Activated CD4-positive, alpha-beta T cell treated with anti-CD3 and anti-CD28 coated beads, Interleukin-2, amount 10 ng/mL, durations not matched to agents 24 days and 14 days (primary cell): ENCODE results near the gene AP1G2. TPM values are rescaled to one million over a fixed set of nuclear protein-coding genes. Genes with fewer than 3 reads are reported as not detected.
"Not testable (repeated sequence)": the region's sequence is repeated elsewhere in the genome, so short reads cannot be mapped to it uniquely, and the experiment has no call there.

Source experiments
- DNase-seq: peaks from one replicate; pipeline ENCODE4 v3.0.0; 2022
- H3K27ac Mint-ChIP-seq: one replicate; pipeline ENCODE4 v1.8.0; 2022; ENCODE audit warnings: mild to moderate bottlenecking, mixed read lengths
- H3K27me3 Mint-ChIP-seq: one replicate; pipeline ENCODE4 v1.8.0; 2022; ENCODE audit warnings: mixed read lengths
- H3K36me3 Mint-ChIP-seq: one replicate; pipeline ENCODE4 v1.8.0; 2022; ENCODE audit warnings: low read depth, mild to moderate bottlenecking, mixed read lengths
- H3K4me1 Mint-ChIP-seq: one replicate; pipeline ENCODE4 v1.8.0; 2021; ENCODE audit warnings: mixed read lengths
- H3K4me3 Mint-ChIP-seq: one replicate; pipeline ENCODE4 v1.8.0; 2022; ENCODE audit warnings: mild to moderate bottlenecking, moderate library complexity, mixed read lengths
- H3K9me3 Mint-ChIP-seq: one replicate; pipeline ENCODE4 v1.8.0; 2021; ENCODE audit warnings: mixed read lengths
- intact Hi-C: fragments of 100-400 bp; cut with micrococcal nuclease; formaldehyde crosslinking; loops from one replicate; pipeline ENCODE4 v1.15.1; 2023
- total RNA-seq: library from RNA; stranded (reverse); gene quantifications from 2 replicates; pipeline ENCODE4 v1.2.3, GENCODE V29; 2022

AP1G2 gene
- 135 and 142 TPM in 2 replicates for total RNA-seq

GRCh38 chr14:23567186-23568020 lies at the start of gene AP1G2:
AP1G2 (minus strand) TSS chr14:23567791; CDS start chr14:23567314, 477 bp downstream.
- Mint-ChIP-seq H3K27me3 (peaks cover under 1% of the 10 kb centered on the region), H3K36me3 (peaks cover 36% of the 10 kb centered on the region), H3K4me3 (peak within 1 kb of the TSS; percentile 99), H3K9me3 (no peaks in the 10 kb centered on the region), H3K27ac (peak within 1 kb of the TSS; percentile 98), H3K4me1 (peaks cover 35% of the 10 kb centered on the region)
- DNase-seq: peak; percentile 97
- intact Hi-C loops: loop anchor here (2.0 to 10.0 kb wide), 2 partner anchors 17 to 877 kb away; partner anchors contain the start of genes SDR39U1 and ZFHX2

- H3K4me1 Mint-ChIP-seq: peaks cover 6% of the 10 kb centered on the region
- peaks cover 2% of the 10 kb centered on the region for H3K27me3 Mint-ChIP-seq
- H3K27ac Mint-ChIP-seq: no peak overlapping the region
- intact Hi-C loops: no loop called here
- no peaks in the 10 kb centered on the region for H3K9me3 Mint-ChIP-seq
- no peak overlapping the region for H3K4me3 Mint-ChIP-seq
- H3K36me3 Mint-ChIP-seq: no peaks in the 10 kb centered on the region
- no peak for DNase-seq
Measured at GRCh38 chr14:23615856-23616255, 48.3 kb upstream of the AP1G2 start.

- intact Hi-C loops: no loop called here
- DNase-seq: no peak
- H3K36me3 Mint-ChIP-seq: peaks cover 1% of the 10 kb centered on the region
- no peaks in the 10 kb centered on the region for H3K27me3 Mint-ChIP-seq
- H3K4me1 Mint-ChIP-seq: peaks cover 16% of the 10 kb centered on the region
- no peak overlapping the region for H3K4me3 Mint-ChIP-seq
- no peak overlapping the region for H3K27ac Mint-ChIP-seq
- no peaks in the 10 kb centered on the region for H3K9me3 Mint-ChIP-seq
Measured at GRCh38 chr14:23614395-23614828, 46.8 kb upstream of the AP1G2 start.

- no peak overlapping the region for H3K27ac Mint-ChIP-seq
- peaks cover 19% of the 10 kb centered on the region for H3K4me1 Mint-ChIP-seq
- no peak for DNase-seq
- intact Hi-C loops: no loop called here
- H3K9me3 Mint-ChIP-seq: peaks cover 9% of the 10 kb centered on the region
- no peak overlapping the region for H3K4me3 Mint-ChIP-seq
- H3K27me3 Mint-ChIP-seq: no peaks in the 10 kb centered on the region
- H3K36me3 Mint-ChIP-seq: peaks cover 7% of the 10 kb centered on the region
Measured at GRCh38 chr14:23613242-23614070, 45.9 kb upstream of the AP1G2 start.

GRCh38 chr14:23612802-23613201 lies 45.2 kb upstream of the AP1G2 start:
- peaks cover 10% of the 10 kb centered on the region for H3K9me3 Mint-ChIP-seq
- peaks cover 19% of the 10 kb centered on the region for H3K4me1 Mint-ChIP-seq
- DNase-seq: no peak
- H3K4me3 Mint-ChIP-seq: no peak overlapping the region
- intact Hi-C loops: no loop called here
- no peaks in the 10 kb centered on the region for H3K27me3 Mint-ChIP-seq
- H3K36me3 Mint-ChIP-seq: peaks cover 7% of the 10 kb centered on the region
- no peak overlapping the region for H3K27ac Mint-ChIP-seq

GRCh38 chr14:23612354-23612732 lies 44.8 kb upstream of the AP1G2 start:
- Mint-ChIP-seq H3K9me3 (peaks cover 10% of the 10 kb centered on the region), H3K27me3 (no peaks in the 10 kb centered on the region), H3K4me1 (peaks cover 20% of the 10 kb centered on the region), H3K27ac (peak overlapping the region; percentile 2), H3K36me3 (peaks cover 7% of the 10 kb centered on the region), H3K4me3 (no peak overlapping the region)
- intact Hi-C loops: no loop called here
- DNase-seq: no peak

GRCh38 chr14:23610815-23611289 lies 43.3 kb upstream of the AP1G2 start:
- peaks cover 10% of the 10 kb centered on the region for H3K9me3 Mint-ChIP-seq
- no peak overlapping the region for H3K4me3 Mint-ChIP-seq

GRCh38 chr14:23610090-23610814 lies 42.7 kb upstream of the AP1G2 start:
- intact Hi-C loops: no loop called here
- Mint-ChIP-seq H3K9me3 (peaks cover 10% of the 10 kb centered on the region), H3K27ac (peak overlapping the region; percentile 81), H3K4me1 (peaks cover 32% of the 10 kb centered on the region), H3K27me3 (no peaks in the 10 kb centered on the region), H3K4me3 (peak overlapping the region; percentile 42), H3K36me3 (peaks cover 7% of the 10 kb centered on the region)
- DNase-seq: peak; percentile 72

More at GRCh38 chr14:23610815-23611289, 43.3 kb upstream of the AP1G2 start:
- peak overlapping the region; percentile 81 for H3K27ac Mint-ChIP-seq
- no peak for DNase-seq
- no peaks in the 10 kb centered on the region for H3K27me3 Mint-ChIP-seq
- intact Hi-C loops: no loop called here
- H3K36me3 Mint-ChIP-seq: peaks cover 7% of the 10 kb centered on the region
- H3K4me1 Mint-ChIP-seq: peaks cover 27% of the 10 kb centered on the region

GRCh38 chr14:23609411-23610089 lies 42.0 kb upstream of the AP1G2 start:
- H3K36me3 Mint-ChIP-seq, intact Hi-C loops, DNase-seq, H3K9me3 Mint-ChIP-seq, H3K4me3 Mint-ChIP-seq, H3K27me3 Mint-ChIP-seq: not testable (repeated sequence)
- peaks cover 32% of the 10 kb centered on the region for H3K4me1 Mint-ChIP-seq
- H3K27ac Mint-ChIP-seq: peak overlapping the region; percentile 81

GRCh38 chr14:23609001-23609400 lies 41.4 kb upstream of the AP1G2 start:
- intact Hi-C loops: no loop called here
- peaks cover 7% of the 10 kb centered on the region for H3K36me3 Mint-ChIP-seq
- DNase-seq: no peak
- H3K9me3 Mint-ChIP-seq: peaks cover 10% of the 10 kb centered on the region
- no peak overlapping the region for H3K4me3 Mint-ChIP-seq
- H3K27ac Mint-ChIP-seq: peak overlapping the region; percentile 35
- H3K27me3 Mint-ChIP-seq: no peaks in the 10 kb centered on the region
- peaks cover 32% of the 10 kb centered on the region for H3K4me1 Mint-ChIP-seq

GRCh38 chr14:23608454-23608853 lies 40.9 kb upstream of the AP1G2 start:
- Mint-ChIP-seq H3K4me1 (peaks cover 32% of the 10 kb centered on the region), H3K9me3 (peaks cover 10% of the 10 kb centered on the region), H3K4me3 (no peak overlapping the region), H3K36me3 (peaks cover 7% of the 10 kb centered on the region), H3K27ac (no peak overlapping the region), H3K27me3 (no peaks in the 10 kb centered on the region)
- no peak for DNase-seq
- intact Hi-C loops: no loop called here

- H3K4me3 Mint-ChIP-seq: peak overlapping the region; percentile 2
- H3K4me1 Mint-ChIP-seq: peaks cover 29% of the 10 kb centered on the region
- intact Hi-C loops: loop anchor here (1.0 kb wide), 1 partner anchor 271 kb away; no protein-coding TSS in a partner anchor
- peaks cover 7% of the 10 kb centered on the region for H3K36me3 Mint-ChIP-seq
- H3K27me3 Mint-ChIP-seq: no peaks in the 10 kb centered on the region
- DNase-seq: peak; percentile 58
- peak overlapping the region; percentile 82 for H3K27ac Mint-ChIP-seq
- peaks cover 10% of the 10 kb centered on the region for H3K9me3 Mint-ChIP-seq
Measured at GRCh38 chr14:23605931-23606585, 38.5 kb upstream of the AP1G2 start.
